ENCODE results near the gene RBMS3.

DNA sequence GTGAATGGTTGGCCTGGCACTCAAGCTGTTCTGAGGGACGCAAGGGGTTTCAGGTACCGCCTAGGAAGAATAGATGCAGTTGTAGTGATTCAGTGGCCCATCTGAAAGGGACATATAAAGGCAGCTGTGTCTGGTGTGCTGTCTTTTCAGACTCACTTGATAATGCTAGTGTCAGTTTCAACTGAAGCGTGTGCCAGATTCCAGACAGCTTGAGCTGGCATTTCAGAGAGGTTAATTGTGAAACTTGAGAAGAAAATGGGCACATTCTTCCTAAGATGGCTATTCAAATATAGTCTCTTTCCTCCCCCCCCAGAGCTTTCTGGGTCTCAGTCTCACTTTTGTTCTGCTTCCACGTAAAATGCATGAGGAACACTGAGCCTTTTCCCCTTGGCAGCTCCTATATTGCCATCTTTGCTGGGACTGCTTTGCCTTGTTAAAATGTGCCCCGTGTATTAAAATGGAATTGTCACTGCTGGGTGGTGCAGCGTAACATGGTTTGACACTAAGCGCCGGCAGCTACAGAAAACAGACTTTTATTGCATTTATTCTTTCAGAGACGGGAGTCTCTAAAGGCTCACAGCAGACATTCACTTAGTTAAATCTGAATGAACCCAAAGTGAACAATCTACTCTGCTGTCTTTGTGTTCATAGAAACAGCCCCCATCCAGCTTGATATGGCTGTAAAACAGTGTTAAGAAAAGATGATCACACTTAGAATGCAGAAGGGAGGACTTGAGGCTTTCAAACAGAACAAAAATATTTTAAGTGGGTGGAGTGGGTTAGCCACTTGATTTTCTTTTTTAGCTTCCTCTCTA is 478.7 kb downstream of the RBMS3 start:
- TF ChIP-seq SP1 (CRISPR knock-in tag; conservative IDR thresholded peaks at IDR 0.05), result no peak
- no peak for TF ChIP-seq ZNF423 (CRISPR knock-in tag; IDR thresholded peaks at IDR 0.05)

Measured in WTC11 (cell line).